ENCODE data around the gene CPT2.

DNA sequence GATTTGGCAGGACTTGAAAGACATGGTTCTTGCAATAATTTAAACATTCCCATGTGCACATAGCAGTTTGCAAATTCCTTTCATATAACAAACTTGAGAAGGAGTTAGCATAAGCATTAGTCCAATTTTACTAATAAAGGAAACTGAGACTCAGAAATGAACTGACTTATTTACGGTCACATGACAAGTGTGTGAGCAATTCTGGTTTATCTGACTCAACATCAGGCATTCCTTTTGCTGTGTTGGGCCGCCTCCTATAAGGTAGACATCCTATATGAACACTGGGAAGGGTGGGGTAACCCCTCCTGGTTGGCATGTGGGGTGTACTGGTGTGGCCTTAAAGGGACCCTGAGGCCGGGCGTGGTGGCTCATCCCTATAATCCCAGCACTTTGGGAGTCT is 8.5 kb upstream of the CPT2 start:
- TF ChIP-seq CBX5 (CRISPR knock-in tag; IDR thresholded peaks at IDR 0.05; ENCODE audit: borderline replicate concordance), result no peak
- TF ChIP-seq TAF1 (CRISPR knock-in tag; IDR thresholded peaks at IDR 0.05), result no peak
- no peak for TF ChIP-seq ATRX (CRISPR knock-in tag; IDR thresholded peaks at IDR 0.05; ENCODE audit: borderline replicate concordance)
- no peak for TF ChIP-seq IKZF1 (IDR thresholded peaks at IDR 0.05)
- TF ChIP-seq GABPB1 (CRISPR knock-in tag; IDR thresholded peaks at IDR 0.05), result no peak
- TF ChIP-seq HDAC6 (IDR thresholded peaks at IDR 0.05; ENCODE audit: low read depth, low read length), result no peak
- TF ChIP-seq, protein P1, sequence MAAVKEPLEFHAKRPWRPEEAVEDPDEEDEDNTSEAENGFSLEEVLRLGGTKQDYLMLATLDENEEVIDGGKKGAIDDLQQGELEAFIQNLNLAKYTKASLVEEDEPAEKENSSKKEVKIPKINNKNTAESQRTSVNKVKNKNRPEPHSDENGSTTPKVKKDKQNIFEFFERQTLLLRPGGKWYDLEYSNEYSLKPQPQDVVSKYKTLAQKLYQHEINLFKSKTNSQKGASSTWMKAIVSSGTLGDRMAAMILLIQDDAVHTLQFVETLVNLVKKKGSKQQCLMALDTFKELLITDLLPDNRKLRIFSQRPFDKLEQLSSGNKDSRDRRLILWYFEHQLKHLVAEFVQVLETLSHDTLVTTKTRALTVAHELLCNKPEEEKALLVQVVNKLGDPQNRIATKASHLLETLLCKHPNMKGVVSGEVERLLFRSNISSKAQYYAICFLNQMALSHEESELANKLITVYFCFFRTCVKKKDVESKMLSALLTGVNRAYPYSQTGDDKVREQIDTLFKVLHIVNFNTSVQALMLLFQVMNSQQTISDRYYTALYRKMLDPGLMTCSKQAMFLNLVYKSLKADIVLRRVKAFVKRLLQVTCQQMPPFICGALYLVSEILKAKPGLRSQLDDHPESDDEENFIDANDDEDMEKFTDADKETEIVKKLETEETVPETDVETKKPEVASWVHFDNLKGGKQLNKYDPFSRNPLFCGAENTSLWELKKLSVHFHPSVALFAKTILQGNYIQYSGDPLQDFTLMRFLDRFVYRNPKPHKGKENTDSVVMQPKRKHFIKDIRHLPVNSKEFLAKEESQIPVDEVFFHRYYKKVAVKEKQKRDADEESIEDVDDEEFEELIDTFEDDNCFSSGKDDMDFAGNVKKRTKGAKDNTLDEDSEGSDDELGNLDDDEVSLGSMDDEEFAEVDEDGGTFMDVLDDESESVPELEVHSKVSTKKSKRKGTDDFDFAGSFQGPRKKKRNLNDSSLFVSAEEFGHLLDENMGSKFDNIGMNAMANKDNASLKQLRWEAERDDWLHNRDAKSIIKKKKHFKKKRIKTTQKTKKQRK (IDR thresholded peaks at IDR 0.05; ENCODE audit: low read length), result no peak
- no peak for TF ChIP-seq TCF7L2 (IDR thresholded peaks at IDR 0.05; ENCODE audit: low read depth, low read length)
- no peak for TF ChIP-seq SMC3 (IDR thresholded peaks at IDR 0.05; ENCODE audit: low read length)
- TF ChIP-seq THAP11 (CRISPR knock-in tag; IDR thresholded peaks at IDR 0.05), result no peak
- no peak for TF ChIP-seq CREB1 (IDR thresholded peaks at IDR 0.05)
- TF ChIP-seq CREB1 (CRISPR knock-in tag; IDR thresholded peaks at IDR 0.05), result no peak
- no peak for TF ChIP-seq ZNF841 (CRISPR knock-in tag; IDR thresholded peaks at IDR 0.05; ENCODE audit: borderline replicate concordance)
